SJSA1 (cell line): ENCODE measurements around the gene STPG4. TPM values are rescaled to one million over a fixed set of nuclear protein-coding genes. Genes with fewer than 3 reads are reported as not detected.
"Not testable (repeated sequence)": the region's sequence is repeated elsewhere in the genome, so short reads cannot be mapped to it uniquely, and the experiment has no call there.

ENCODE experiments used
- DNase-seq, 2 experiments: peaks; one replicate each; pipeline ENCODE4 v3.0.0-alpha.2; 2015 to 2020; ENCODE audit warnings: low spot score in 2 of 2, low read depth in 1 of 2
- H3K27ac ChIP-seq: fragments of 250-450 bp; sonication (Bioruptor Pico); 2 replicates; pipeline ENCODE4 v1.5.1; 2020; ENCODE audit warnings: mild to moderate bottlenecking, moderate library complexity
- H3K27me3 ChIP-seq: fragments of 250-450 bp; sonication (Bioruptor Pico); replicated peaks from 2 replicates; pipeline ENCODE4 v1.5.1; 2020; ENCODE audit warnings: mild to moderate bottlenecking, moderate library complexity
- H3K36me3 ChIP-seq: fragments of 250-450 bp; sonication (Bioruptor Pico); 2 replicates; pipeline ENCODE4 v1.5.1; 2020; ENCODE audit warnings: mild to moderate bottlenecking
- H3K4me1 ChIP-seq: fragments of 250-450 bp; sonication (Bioruptor Pico); replicated peaks from 2 replicates; pipeline ENCODE4 v1.6.1; 2021; ENCODE audit warnings: mild to moderate bottlenecking
- H3K4me3 ChIP-seq: fragments of 250-450 bp; sonication (Bioruptor Pico); 2 replicates; pipeline ENCODE4 v1.5.1; 2020; ENCODE audit warnings: mild to moderate bottlenecking
- H3K9me3 ChIP-seq: fragments of 250-450 bp; sonication (Bioruptor Pico); replicated peaks from 2 replicates; pipeline ENCODE4 v1.5.1; 2020; ENCODE audit warnings: mild to moderate bottlenecking
- total RNA-seq: library from RNA; depleted of rRNA; stranded (reverse); fragments of >200 nt; shearing (Covaris generic); gene quantifications from 2 replicates; pipeline ENCODE4 v1.2.3, GENCODE V29; 2014

The STPG4 gene
- total RNA-seq, 1 experiment from 2014 or later, result not detected

DNA sequence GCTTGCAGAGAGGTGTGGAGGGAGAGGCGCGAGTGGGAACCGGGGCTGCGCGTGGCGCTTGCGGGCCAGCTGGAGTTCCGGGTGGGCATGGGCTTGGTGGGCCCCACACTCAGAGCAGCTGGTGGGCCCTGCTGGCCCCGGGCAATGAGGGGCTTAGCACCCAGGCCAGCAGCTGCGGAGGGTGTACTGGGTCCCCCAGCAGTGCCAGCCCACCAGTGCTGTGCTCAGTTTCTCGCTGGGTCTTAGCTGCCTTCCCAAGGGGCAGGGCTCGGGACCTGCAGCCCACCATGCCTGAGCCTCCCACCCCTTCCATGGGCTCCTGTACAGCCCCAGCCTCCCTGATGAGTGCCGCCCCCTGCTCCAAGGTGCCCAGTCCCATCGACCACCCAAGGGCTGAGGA lies 55.4 kb downstream of the STPG4 start:
- not testable (repeated sequence) for H3K4me1 ChIP-seq, H3K9me3 ChIP-seq, H3K27me3 ChIP-seq, H3K27ac ChIP-seq, H3K36me3 ChIP-seq, H3K4me3 ChIP-seq
- peak in 1 of 2 experiments; percentile 10 for DNase-seq

GRCh38 chr2:47098953-47099352 lies 56.2 kb downstream of the STPG4 start:
- no peaks in the 10 kb centered on the region for H3K9me3 ChIP-seq
- no peak for DNase-seq
- no peaks in the 10 kb centered on the region for H3K36me3 ChIP-seq
- no peaks in the 10 kb centered on the region for H3K27me3 ChIP-seq
- H3K4me1 ChIP-seq, result no peaks in the 10 kb centered on the region
- H3K27ac ChIP-seq, result no peak overlapping the region
- no peak overlapping the region for H3K4me3 ChIP-seq

GRCh38 chr2:47097563-47097962 lies 57.5 kb downstream of the STPG4 start:
- Histone ChIP-seq H3K27me3 (no peaks in the 10 kb centered on the region), H3K4me3 (no peak overlapping the region), H3K27ac (no peak overlapping the region), H3K9me3 (no peaks in the 10 kb centered on the region), H3K4me1 (no peaks in the 10 kb centered on the region), H3K36me3 (no peaks in the 10 kb centered on the region)
- peak in 1 of 2 experiments; percentile 15 for DNase-seq

GRCh38 chr2:47096451-47096850 lies 58.7 kb downstream of the STPG4 start:
- Histone ChIP-seq H3K27me3 (no peaks in the 10 kb centered on the region), H3K27ac (no peak overlapping the region), H3K36me3 (no peaks in the 10 kb centered on the region), H3K4me3 (no peak overlapping the region), H3K4me1 (peaks cover 4% of the 10 kb centered on the region), H3K9me3 (no peaks in the 10 kb centered on the region)
- DNase-seq, result no peak

GRCh38 chr2:47095349-47096020 lies 59.6 kb downstream of the STPG4 start:
- no peak overlapping the region for H3K4me3 ChIP-seq
- no peaks in the 10 kb centered on the region for H3K9me3 ChIP-seq
- DNase-seq, result no peak
- peaks cover 11% of the 10 kb centered on the region for H3K4me1 ChIP-seq
- H3K27ac ChIP-seq, result no peak overlapping the region
- no peaks in the 10 kb centered on the region for H3K36me3 ChIP-seq
- H3K27me3 ChIP-seq, result no peaks in the 10 kb centered on the region

- Histone ChIP-seq H3K27ac (no peak overlapping the region), H3K27me3 (no peaks in the 10 kb centered on the region), H3K9me3 (no peaks in the 10 kb centered on the region), H3K4me1 (peaks cover 17% of the 10 kb centered on the region), H3K4me3 (no peak overlapping the region), H3K36me3 (no peaks in the 10 kb centered on the region)
- DNase-seq, result no peak
Observed at GRCh38 chr2:47094511-47095142, 60.5 kb downstream of the STPG4 start.

GRCh38 chr2:47093626-47094025 lies 61.5 kb downstream of the STPG4 start:
- Histone ChIP-seq H3K4me3 (no peak overlapping the region), H3K4me1 (peaks cover 25% of the 10 kb centered on the region), H3K27ac (no peak overlapping the region), H3K9me3 (no peaks in the 10 kb centered on the region), H3K36me3 (no peaks in the 10 kb centered on the region), H3K27me3 (no peaks in the 10 kb centered on the region)
- no peak for DNase-seq

GRCh38 chr2:47092465-47092864 lies 62.6 kb downstream of the STPG4 start:
- Histone ChIP-seq H3K4me1 (peaks cover 28% of the 10 kb centered on the region), H3K27me3 (no peaks in the 10 kb centered on the region), H3K27ac (no peak overlapping the region), H3K9me3 (no peaks in the 10 kb centered on the region), H3K36me3 (no peaks in the 10 kb centered on the region), H3K4me3 (no peak overlapping the region)
- no peak for DNase-seq

GRCh38 chr2:47091118-47091517 lies 64.0 kb downstream of the STPG4 start:
- Histone ChIP-seq H3K9me3 (no peaks in the 10 kb centered on the region), H3K4me3 (no peak overlapping the region), H3K27ac (no peak overlapping the region), H3K27me3 (no peaks in the 10 kb centered on the region), H3K4me1 (peaks cover 28% of the 10 kb centered on the region), H3K36me3 (no peaks in the 10 kb centered on the region)
- DNase-seq, result peak in 1 of 2 experiments; percentile 23

DNA sequence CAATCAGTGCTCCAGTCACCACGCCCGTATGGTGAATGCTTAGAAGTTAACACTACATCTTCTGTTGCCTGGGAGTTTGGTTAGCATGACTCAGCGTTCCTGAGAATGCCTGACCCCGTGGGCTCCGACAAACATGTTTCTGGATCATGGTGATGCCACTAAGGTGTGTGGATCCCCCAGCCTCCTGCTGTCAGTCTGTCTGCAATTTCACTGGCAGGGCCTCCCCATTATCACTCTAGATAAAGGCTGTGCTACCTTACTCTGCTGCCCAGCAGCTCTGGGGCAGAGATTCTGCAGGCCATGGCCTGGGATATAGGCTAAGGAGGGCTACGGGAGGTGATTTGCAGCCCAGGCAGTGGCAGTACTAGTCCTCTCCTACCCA lies 66.0 kb downstream of the STPG4 start:
- H3K27me3 ChIP-seq, result no peaks in the 10 kb centered on the region
- no peak for DNase-seq
- peak overlapping the region; percentile 11; the same call in 1 of the 2 replicates for H3K27ac ChIP-seq
- no peak overlapping the region for H3K4me3 ChIP-seq
- H3K4me1 ChIP-seq, result peaks cover 28% of the 10 kb centered on the region
- H3K9me3 ChIP-seq, result no peaks in the 10 kb centered on the region
- no peaks in the 10 kb centered on the region for H3K36me3 ChIP-seq

DNA sequence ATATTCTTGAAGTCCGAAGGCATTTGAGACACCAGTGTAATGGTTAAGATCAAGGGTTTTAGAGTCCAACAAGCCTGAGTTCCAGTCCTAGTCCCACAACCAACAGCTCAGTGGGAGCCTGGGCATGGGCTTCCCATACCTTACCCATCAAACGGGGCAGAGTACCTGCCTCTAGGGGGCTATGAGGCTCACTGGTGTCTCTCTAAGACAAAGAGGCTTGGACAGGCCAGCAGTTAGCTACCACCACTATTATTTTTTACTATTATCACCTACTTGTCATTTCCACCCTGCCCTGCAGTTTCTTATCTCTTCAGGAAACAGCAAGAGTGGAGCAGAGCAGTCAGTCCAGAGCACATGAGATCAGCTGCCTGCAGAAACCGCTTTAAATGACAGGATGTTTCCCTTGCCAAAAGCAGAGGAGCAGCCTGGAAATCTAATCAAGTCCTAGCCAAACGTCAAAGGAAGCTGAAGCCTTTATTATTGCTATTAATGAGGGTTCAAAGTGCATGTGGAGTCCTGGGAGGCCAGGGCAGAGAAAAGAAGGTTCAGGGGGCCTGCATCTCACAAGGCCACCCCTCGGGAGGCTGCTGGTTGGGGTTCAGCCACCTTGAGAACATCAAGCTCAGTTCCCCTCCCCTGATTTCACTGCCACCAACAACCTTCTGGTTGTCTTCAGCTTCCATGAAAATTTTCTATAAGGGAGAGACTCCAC lies 66.6 kb downstream of the STPG4 start:
- Histone ChIP-seq H3K9me3 (no peaks in the 10 kb centered on the region), H3K27ac (peak overlapping the region; percentile 11; the same call in 1 of the 2 replicates), H3K27me3 (no peaks in the 10 kb centered on the region), H3K4me1 (peaks cover 28% of the 10 kb centered on the region), H3K36me3 (no peaks in the 10 kb centered on the region), H3K4me3 (no peak overlapping the region)
- no peak for DNase-seq

- Histone ChIP-seq H3K4me1 (peaks cover 28% of the 10 kb centered on the region), H3K4me3 (no peak overlapping the region), H3K27ac (no peak overlapping the region), H3K9me3 (no peaks in the 10 kb centered on the region), H3K36me3 (no peaks in the 10 kb centered on the region), H3K27me3 (no peaks in the 10 kb centered on the region)
- no peak for DNase-seq
Observed at GRCh38 chr2:47087051-47087450, 68.1 kb downstream of the STPG4 start.

DNA sequence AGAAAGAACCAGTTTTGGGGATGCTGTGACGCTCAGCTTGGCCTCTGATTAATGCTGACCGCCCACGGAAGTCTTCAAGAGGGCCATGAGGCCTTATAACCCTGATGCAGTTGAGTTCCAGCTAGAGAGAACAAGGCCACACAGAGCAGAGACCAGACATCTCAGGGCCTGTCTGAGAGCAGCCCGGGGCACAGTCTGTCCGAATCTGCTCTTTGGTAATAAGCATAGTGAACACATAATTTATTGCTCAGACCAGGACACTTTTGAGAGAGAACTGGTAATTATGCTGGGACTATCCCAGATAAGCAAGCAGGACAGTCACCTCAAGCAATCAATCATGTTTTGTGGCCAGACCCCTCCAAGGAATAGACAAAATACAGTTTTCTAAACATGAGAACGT lies 68.5 kb downstream of the STPG4 start:
- Histone ChIP-seq H3K9me3 (no peaks in the 10 kb centered on the region), H3K27ac (no peak overlapping the region), H3K4me1 (peaks cover 25% of the 10 kb centered on the region), H3K36me3 (no peaks in the 10 kb centered on the region), H3K27me3 (no peaks in the 10 kb centered on the region), H3K4me3 (no peak overlapping the region)
- DNase-seq, result no peak

GRCh38 chr2:47086054-47086471 lies 69.0 kb downstream of the STPG4 start:
- peaks cover 20% of the 10 kb centered on the region for H3K4me1 ChIP-seq
- H3K9me3 ChIP-seq, result no peaks in the 10 kb centered on the region
- H3K27me3 ChIP-seq, result no peaks in the 10 kb centered on the region
- no peaks in the 10 kb centered on the region for H3K36me3 ChIP-seq
- H3K27ac ChIP-seq, result no peak overlapping the region
- no peak for DNase-seq
- no peak overlapping the region for H3K4me3 ChIP-seq
